Cardiac fibroblast (primary cell): Measurements from ENCODE around the gene PAQR5.
"Not testable (repeated sequence)": the region's sequence is repeated elsewhere in the genome, so short reads cannot be mapped to it uniquely, and the experiment has no call there.

ENCODE experiments used
- DNase-seq, 2 donors: peaks; one replicate each; pipeline versions ENCODE4 v3.0.0 to v3.0.0-alpha.2; 2010; ENCODE audit warnings: low read depth in 2 of 2
- H3K4me3 ChIP-seq, 2 donors: replicated peaks in 1 of 2; 1 replicate in 1 of 2; 2 replicates in 1 of 2; pipeline ENCODE4 v1.5.1; 2011; ENCODE audit warnings: low read depth in 2 of 2, low read length in 2 of 2, mild to moderate bottlenecking in 2 of 2, moderate library complexity in 1 of 2
- TF ChIP-seq, protein P1 (sequence below): IDR thresholded peaks from one replicate; pipeline ENCODE4 v1.5.1; 2011; ENCODE audit warnings: low read depth, mild to moderate bottlenecking, low read length, inconsistent platforms

Gene PAQR5

DNA sequence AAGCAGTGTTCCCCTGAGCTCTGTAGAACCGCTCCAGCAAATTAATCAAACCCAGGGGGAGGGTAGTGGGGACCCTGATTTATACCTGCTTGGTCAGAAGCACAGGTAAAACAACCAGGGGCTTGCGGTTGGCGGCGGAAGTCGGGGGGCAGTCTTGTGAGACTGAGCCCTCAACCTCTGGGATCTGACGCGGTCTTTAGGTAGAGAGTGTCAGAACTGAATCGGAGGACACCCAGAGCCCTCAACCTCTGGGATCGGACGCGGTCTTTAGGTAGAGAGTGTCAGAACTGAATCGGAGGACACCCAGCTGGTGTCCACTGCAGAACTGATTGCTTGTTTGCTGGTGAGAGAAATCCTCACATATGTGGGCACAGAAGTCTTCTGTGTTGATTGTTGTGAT lies 12.9 kb upstream of the PAQR5 start:
- no peak for DNase-seq
- H3K4me3 ChIP-seq = no peak overlapping the region
- TF ChIP-seq, protein P1, sequence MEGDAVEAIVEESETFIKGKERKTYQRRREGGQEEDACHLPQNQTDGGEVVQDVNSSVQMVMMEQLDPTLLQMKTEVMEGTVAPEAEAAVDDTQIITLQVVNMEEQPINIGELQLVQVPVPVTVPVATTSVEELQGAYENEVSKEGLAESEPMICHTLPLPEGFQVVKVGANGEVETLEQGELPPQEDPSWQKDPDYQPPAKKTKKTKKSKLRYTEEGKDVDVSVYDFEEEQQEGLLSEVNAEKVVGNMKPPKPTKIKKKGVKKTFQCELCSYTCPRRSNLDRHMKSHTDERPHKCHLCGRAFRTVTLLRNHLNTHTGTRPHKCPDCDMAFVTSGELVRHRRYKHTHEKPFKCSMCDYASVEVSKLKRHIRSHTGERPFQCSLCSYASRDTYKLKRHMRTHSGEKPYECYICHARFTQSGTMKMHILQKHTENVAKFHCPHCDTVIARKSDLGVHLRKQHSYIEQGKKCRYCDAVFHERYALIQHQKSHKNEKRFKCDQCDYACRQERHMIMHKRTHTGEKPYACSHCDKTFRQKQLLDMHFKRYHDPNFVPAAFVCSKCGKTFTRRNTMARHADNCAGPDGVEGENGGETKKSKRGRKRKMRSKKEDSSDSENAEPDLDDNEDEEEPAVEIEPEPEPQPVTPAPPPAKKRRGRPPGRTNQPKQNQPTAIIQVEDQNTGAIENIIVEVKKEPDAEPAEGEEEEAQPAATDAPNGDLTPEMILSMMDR = no peak

DNA sequence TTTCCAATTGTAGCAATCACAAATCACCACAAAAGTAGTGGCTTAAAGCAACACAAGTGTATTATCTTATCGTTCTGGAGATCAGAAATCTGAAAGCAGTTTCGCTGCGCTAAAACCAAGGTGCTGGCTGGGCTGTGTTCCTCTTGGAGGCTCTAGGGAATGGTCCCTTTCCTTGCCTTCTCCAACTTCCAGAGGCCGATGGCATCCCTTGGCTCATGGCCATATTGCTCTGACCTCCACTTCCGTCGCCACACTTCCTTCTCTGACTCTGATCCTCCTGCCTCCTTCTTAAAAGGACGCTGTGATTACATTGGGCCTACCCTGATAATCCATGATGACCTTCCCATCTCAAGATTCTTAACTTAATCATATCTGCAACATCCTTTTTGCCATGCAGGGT lies 10.7 kb upstream of the PAQR5 start:
- no peak overlapping the region for H3K4me3 ChIP-seq
- DNase-seq = no peak
- TF ChIP-seq, protein P1 = no peak

DNA sequence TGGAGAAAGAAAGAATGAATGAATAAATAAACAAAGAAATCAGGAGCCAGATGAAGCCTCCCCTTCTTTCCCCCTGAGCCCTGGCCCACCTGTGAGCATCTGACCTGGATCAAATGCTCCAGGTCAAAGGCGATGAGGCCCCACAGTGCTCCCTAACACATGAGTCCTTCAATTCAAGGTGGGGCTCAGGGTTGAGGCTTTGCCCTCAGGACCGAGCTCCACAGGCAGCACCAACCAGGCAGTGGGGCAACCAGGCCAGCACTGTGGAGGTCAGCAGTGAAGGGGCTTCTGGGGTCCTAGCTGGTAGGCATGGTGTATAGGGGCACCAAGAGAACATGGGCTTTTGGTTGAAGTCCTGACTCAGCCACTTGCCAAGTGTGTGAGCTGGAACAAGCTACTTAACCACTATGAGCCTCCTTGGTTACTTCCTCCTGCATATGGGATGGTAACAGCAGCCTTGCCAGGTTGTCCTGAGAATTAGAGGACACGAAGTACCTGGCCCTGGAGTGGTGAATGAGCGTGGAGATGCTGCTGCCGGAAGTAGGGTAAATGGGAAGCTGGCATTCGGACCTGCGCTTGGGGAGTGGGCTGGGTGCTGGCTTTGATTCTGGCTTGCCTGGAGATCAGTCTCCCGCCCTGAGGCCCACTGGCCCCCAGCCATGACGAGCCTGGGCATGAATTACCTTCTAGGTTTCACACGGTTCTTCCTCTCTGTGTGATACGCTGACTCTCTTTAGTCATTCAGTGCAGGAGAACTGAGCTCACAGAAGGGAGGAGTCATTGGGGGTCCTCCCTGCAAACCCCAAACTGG lies 10.0 kb upstream of the PAQR5 start:
- DNase-seq = no peak
- TF ChIP-seq, protein P1 = no peak
- no peak overlapping the region for H3K4me3 ChIP-seq

GRCh38 chr15:69289342-69290146 lies 9.2 kb upstream of the PAQR5 start:
- TF ChIP-seq, protein P1 = no peak
- peak in 1 of 2 donors; percentile 35 for DNase-seq
- no peak overlapping the region for H3K4me3 ChIP-seq

DNA sequence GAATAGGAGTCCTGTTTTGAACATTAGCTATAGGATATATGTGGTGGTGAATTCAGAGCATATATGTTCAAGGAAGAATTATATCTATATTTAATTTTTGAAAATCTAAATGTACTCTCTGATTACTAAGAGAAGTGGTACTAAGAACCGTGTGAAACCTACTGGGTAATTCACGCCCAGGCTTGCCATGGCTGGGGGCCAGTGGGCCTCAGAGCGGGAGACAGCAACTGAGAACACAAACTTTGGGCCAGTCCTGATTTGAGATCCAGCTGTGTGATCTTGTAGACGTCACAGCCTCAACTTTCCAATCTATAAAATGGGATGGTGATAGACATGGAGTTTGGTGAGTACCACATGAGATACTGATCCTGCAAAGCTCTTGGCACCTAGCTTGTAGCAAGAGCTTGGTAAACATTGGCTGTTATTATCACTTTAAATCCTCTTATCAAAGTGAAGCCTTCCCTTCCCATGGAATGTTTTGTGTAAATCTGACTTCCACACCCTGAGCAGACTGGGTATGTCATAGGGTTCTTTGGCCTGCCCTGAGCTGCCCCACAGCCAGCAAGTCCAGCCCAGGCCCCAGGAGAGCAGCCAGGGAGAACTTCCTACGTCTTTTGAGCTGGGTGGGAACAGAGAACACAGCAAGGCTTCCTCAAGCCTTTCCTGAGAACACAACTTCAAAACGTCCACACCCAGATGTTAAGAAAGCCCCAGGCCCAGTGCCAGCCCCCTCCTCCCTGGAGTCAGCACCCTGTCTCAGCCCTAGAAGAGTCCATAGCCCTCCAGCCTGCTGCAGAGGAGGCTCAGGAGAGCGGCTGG lies 8.2 kb upstream of the PAQR5 start:
- H3K4me3 ChIP-seq = no peak overlapping the region
- TF ChIP-seq, protein P1 = no peak
- DNase-seq = peak; percentile 69 to 88

- not testable (repeated sequence) for DNase-seq, H3K4me3 ChIP-seq
Measured at GRCh38 chr15:69291651-69292050, 7.1 kb upstream of the PAQR5 start.
